Measurements from ENCODE around the gene MYCT1. TPM values are rescaled to one million over a fixed set of nuclear protein-coding genes. Genes with fewer than 3 reads are reported as not detected.

The MYCT1 gene
- total and polyA plus RNA-seq, 2 of the 8 experiments (the other 6 are each of a cell fraction or from before 2014, with no cell fraction given), result 0.39 to 3.3 TPM

DNA sequence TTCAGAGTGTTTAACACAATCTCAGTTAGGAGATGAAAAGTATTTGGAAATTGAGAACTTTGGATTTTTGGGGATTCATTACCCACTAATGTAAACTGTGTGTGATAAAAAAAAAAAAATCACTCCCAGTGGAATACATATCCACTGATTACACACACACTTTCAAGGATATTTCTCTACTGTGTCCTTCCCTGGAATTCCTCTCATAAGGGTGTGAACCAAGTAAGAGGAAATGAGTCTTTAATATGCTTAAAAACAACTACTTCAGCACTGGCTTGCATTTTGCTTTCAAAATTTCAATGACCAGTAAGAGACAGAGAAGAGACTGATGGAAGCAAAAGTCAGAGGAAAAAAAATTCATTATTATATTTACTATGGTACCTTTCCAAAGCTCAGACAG, 24.5 kb upstream of the MYCT1 start:
- TF ChIP-seq CEBPB (IDR thresholded peaks at IDR 0.05; ENCODE audit: low read depth, low read length), result no peak
- no peak for TF ChIP-seq KDM5A (IDR thresholded peaks at IDR 0.05; ENCODE audit: low read length)
- TF ChIP-seq SIX5 (IDR thresholded peaks at IDR 0.05; ENCODE audit: low read depth, low read length), result no peak
- TF ChIP-seq EGR1 (IDR thresholded peaks at IDR 0.05; ENCODE audit: borderline replicate concordance, low read depth, low read length), result no peak
- no peak for TF ChIP-seq BRCA1 (IDR thresholded peaks at IDR 0.05; ENCODE audit: low read depth, low read length)
- TF ChIP-seq NRF1 (IDR thresholded peaks at IDR 0.05; ENCODE audit: low read depth, low read length), result no peak
- CTCF ChIA-PET (ENCODE audit: partially characterized antibody), result interaction anchor here (0.7 to 1.1 kb wide), 3 partner anchors 30 to 101 kb away, joined by 3 read pairs; no protein-coding TSS in a partner anchor
- FAIRE-seq, result no peak

More for the DNA sequence above, 24.5 kb upstream of the MYCT1 start:
- H3K4ac ChIP-seq (replicated peaks; ENCODE audit: insufficient read length, low read depth, low read length), result no peak overlapping the region
- no peak overlapping the region for H4K5ac ChIP-seq (ENCODE audit: insufficient read length, low read depth, low read length)
- no peak overlapping the region for H2AK5ac ChIP-seq (ENCODE audit: low read depth, low read length)
- no peaks in the 10 kb centered on the region for H4K20me1 ChIP-seq (replicated peaks in 1 of 2; ENCODE audit: control insufficient read depth in 1 of 2, insufficient read depth in 2 of 2, low read length in 2 of 2)
- H2BK12ac ChIP-seq (ENCODE audit: low read depth, low read length), result no peak overlapping the region
- DNase-seq (ENCODE audit: low read depth in 1 of 2, low spot score in 2 of 2), result no peak
- no peak overlapping the region for H2AFZ ChIP-seq (ENCODE audit: low read length)
- H3K79me1 ChIP-seq (ENCODE audit: low read depth, low read length), result no peaks in the 10 kb centered on the region
- H3K27ac ChIP-seq (ENCODE audit: low read depth, low read length), result no peak overlapping the region
- no peaks in the 10 kb centered on the region for H3K79me2 ChIP-seq (ENCODE audit: control insufficient read depth in 1 of 2, insufficient read depth in 2 of 2, low read length in 2 of 2)
- H2BK15ac ChIP-seq (ENCODE audit: low read length), result no peak overlapping the region
- no peaks in the 10 kb centered on the region for H3K36me3 ChIP-seq (ENCODE audit: control insufficient read depth in 2 of 4, insufficient read depth in 4 of 4, low read length in 3 of 4)
- H3K23ac ChIP-seq (ENCODE audit: insufficient read length), result no peak overlapping the region
- H4K91ac ChIP-seq (replicated peaks; ENCODE audit: insufficient read length, low read length), result no peak overlapping the region
- H3K56ac ChIP-seq (replicated peaks; ENCODE audit: insufficient read length, low read depth, low read length), result no peak overlapping the region
- H2BK20ac ChIP-seq (ENCODE audit: low read length), result no peak overlapping the region
- H3K4me1 ChIP-seq (replicated peaks in 1 of 4; ENCODE audit: control insufficient read depth in 3 of 4, insufficient read depth in 4 of 4, low read length in 3 of 4), result peaks cover 0 to 3% (median 0%) of the 10 kb centered on the region in 4 experiments; a peak in 1 of 7 replicates
- H3K4me3 ChIP-seq (ENCODE audit: extremely low read depth in 1 of 4, insufficient read depth in 2 of 4, low read depth in 3 of 4, low read length in 4 of 4), result no peak overlapping the region
- no peak overlapping the region for H4K8ac ChIP-seq (ENCODE audit: extremely low read depth, insufficient read depth, low read length)
- POLR2A ChIA-PET (ENCODE audit: partially characterized antibody), result no interaction called here
- no peaks in the 10 kb centered on the region for H3K23me2 ChIP-seq (ENCODE audit: low read depth, low read length)
- no peak overlapping the region for H2BK120ac ChIP-seq (replicated peaks; ENCODE audit: low read depth, low read length)
- no peak overlapping the region for H3K18ac ChIP-seq (ENCODE audit: extremely low read depth, low read length)
- no peaks in the 10 kb centered on the region for H3K27me3 ChIP-seq (replicated peaks in 1 of 4; ENCODE audit: control insufficient read depth in 3 of 4, extremely low read depth in 1 of 4, insufficient read depth in 3 of 4, low read length in 3 of 4)
- H3K4me2 ChIP-seq (ENCODE audit: insufficient read depth in 1 of 2, low read depth in 2 of 2, low read length in 2 of 2), result no peak overlapping the region
- H3K9me3 ChIP-seq (ENCODE audit: insufficient read depth in 2 of 2, low read depth in 1 of 2, low read length in 1 of 2), result no peaks in the 10 kb centered on the region
- no peak overlapping the region for H3K14ac ChIP-seq (ENCODE audit: insufficient read length)
- no peak overlapping the region for H2BK5ac ChIP-seq (ENCODE audit: low read depth, low read length)
- no peak overlapping the region for H3K9ac ChIP-seq (replicated peaks in 1 of 4; ENCODE audit: extremely low read depth in 1 of 4, low read depth in 3 of 4, low read length in 3 of 4)
